Kidney (tissue), 14 donors: ENCODE measurements around the gene AMPH. TPM values are rescaled to one million over a fixed set of nuclear protein-coding genes. Genes with fewer than 3 reads are reported as not detected.

Source experiments
- DNase-seq, 5 donors: peaks; one replicate each; pipeline ENCODE4 v3.0.0-alpha.2; 2013 to 2020
- FAIRE-seq: peaks from 2 replicates; lab custom pipeline; 2012; peaks lifted over from hg19 to GRCh38; lab: Jason Lieb, UNC
- H3K27ac ChIP-seq, 2 donors: one replicate each; pipeline ENCODE4 v1.7.0; 2013; ENCODE audit warnings: low read depth in 2 of 2, low read length in 2 of 2, inconsistent platforms in 1 of 2
- H3K27me3 ChIP-seq: one replicate; pipeline ENCODE4 v1.7.1; 2013; ENCODE audit warnings: low read length, inconsistent platforms; ENCODE audit not compliant: control insufficient read depth, insufficient read depth
- H3K36me3 ChIP-seq, 3 donors: one replicate each; pipeline versions ENCODE4 v1.7.0 to v1.7.1; 2013; ENCODE audit warnings: low read length in 3 of 3, control low read depth in 1 of 3, inconsistent platforms in 1 of 3; ENCODE audit not compliant: insufficient read depth in 3 of 3, control insufficient read depth in 2 of 3
- H3K4me1 ChIP-seq, 3 donors: one replicate each; pipeline versions ENCODE4 v1.7.0 to v1.7.1; 2013; ENCODE audit warnings: low read length in 3 of 3, inconsistent platforms in 1 of 3, low read depth in 1 of 3; ENCODE audit not compliant: control insufficient read depth in 2 of 3, insufficient read depth in 2 of 3
- H3K4me3 ChIP-seq, 3 donors: one replicate each; pipeline versions ENCODE4 v1.7.0 to v1.8.1; 2013; ENCODE audit warnings: low read length in 3 of 3, control low read depth in 1 of 3, inconsistent platforms in 1 of 3
- H3K9ac ChIP-seq, 3 donors: one replicate each; pipeline versions ENCODE4 v1.7.0 to v1.7.1; 2013; ENCODE audit warnings: low read length in 3 of 3, control low read depth in 1 of 3, inconsistent platforms in 1 of 3
- H3K9me3 ChIP-seq, 3 donors: one replicate each; pipeline versions ENCODE4 v1.7.0 to v1.7.1; 2013; ENCODE audit warnings: low read length in 3 of 3, control low read depth in 1 of 3, inconsistent platforms in 1 of 3; ENCODE audit not compliant: control insufficient read depth in 2 of 3, insufficient read depth in 1 of 3
- CTCF ChIP-seq: IDR thresholded peaks from 3 replicates; pipeline ENCODE4 v1.5.1; 2012; ENCODE audit warnings: mild to moderate bottlenecking, moderate library complexity, borderline replicate concordance; ENCODE audit not compliant: insufficient read depth; ENCODE audit errors: extremely low read depth
- intact Hi-C: fragments of 100-400 bp; cut with DNase I; formaldehyde crosslinking; loops from one replicate; pipeline ENCODE4 v1.11.1; 2022
- polyA plus RNA-seq: library from polyadenylated mRNA; stranded (reverse); fragments of 350-450 nt; fragmentation: Illumina TruSeq; extraction: RNeasy Lipid Tissue Mini Kit (QIAGEN cat#74804); gene quantifications from one replicate; pipeline ENCODE4 v1.2.3, GENCODE V29; 2014; ENCODE audit warnings: low read depth, low replicate concordance; ENCODE audit not compliant: insufficient read depth
- total RNA-seq: library from RNA; stranded (reverse); fragmentation: NEBNext Ultra II Directional; extraction: Animal tissue kit (Norgen Biotek cat#: 25700); gene quantifications from one replicate; pipeline ENCODE4 v1.2.1, GENCODE V29; 2021
- donor health status: control.
- donor health status: control.
- donor health status: control.
- donor health status: control.
- donor health status: control.
- donor health status: DM: yes; HTN: yes; CAD: no.
- donor health status: Normal renal cell carcinoma (clear cell type).

AMPH gene
- total and polyA plus RNA-seq, 2 donors from 2014 or later, result 1.2 to 1.4 TPM

GRCh38 chr7:38677981-38678697 is 47.0 kb upstream of the AMPH start:
- no peaks in the 10 kb centered on the region for H3K27me3 ChIP-seq
- DNase-seq (no peak), FAIRE-seq (no peak)
- H3K9ac ChIP-seq, result no peak overlapping the region
- no peak overlapping the region for H3K4me3 ChIP-seq
- intact Hi-C loops, result no loop called here
- H3K27ac ChIP-seq, result no peak overlapping the region
- no peaks in the 10 kb centered on the region for H3K4me1 ChIP-seq
- no peak for TF ChIP-seq CTCF
- H3K36me3 ChIP-seq, result no peaks in the 10 kb centered on the region
- no peaks in the 10 kb centered on the region for H3K9me3 ChIP-seq

- intact Hi-C loops, result no loop called here
- no peak for TF ChIP-seq CTCF
- H3K9me3 ChIP-seq, result no peaks in the 10 kb centered on the region
- H3K27me3 ChIP-seq, result no peaks in the 10 kb centered on the region
- no peaks in the 10 kb centered on the region for H3K36me3 ChIP-seq
- no peak overlapping the region for H3K9ac ChIP-seq
- H3K4me1 ChIP-seq, result no peaks in the 10 kb centered on the region
- no peak for FAIRE-seq
- no peak overlapping the region for H3K4me3 ChIP-seq
- no peak overlapping the region for H3K27ac ChIP-seq
- no peak for DNase-seq
Observed at GRCh38 chr7:38675494-38676106, 44.4 kb upstream of the AMPH start.

- FAIRE-seq (no peak), DNase-seq (no peak)
- Histone ChIP-seq H3K9ac (no peak overlapping the region), H3K9me3 (no peaks in the 10 kb centered on the region), H3K4me3 (no peak overlapping the region), H3K36me3 (no peaks in the 10 kb centered on the region), H3K4me1 (no peaks in the 10 kb centered on the region), H3K27me3 (no peaks in the 10 kb centered on the region), H3K27ac (no peak overlapping the region)
- intact Hi-C loops, result no loop called here
- no peak for TF ChIP-seq CTCF
Observed at GRCh38 chr7:38674513-38674912, 43.3 kb upstream of the AMPH start.
